ENCODE measurements around the gene SDHB. TPM values are rescaled to one million over a fixed set of nuclear protein-coding genes. Genes with fewer than 3 reads are reported as not detected.

Gene SDHB
- total and polyA plus RNA-seq, 9 donors = 51.9 to 120 (median 63.1) TPM

GRCh38 chr1:17012775-17013490 is 40.9 kb downstream of the SDHB start:
- TF ChIP-seq POLR2A (IDR thresholded peaks at IDR 0.05) (no peak), EP300 (IDR thresholded peaks at IDR 0.05) (no peak), CTCF (IDR thresholded peaks at IDR 0.05) (no peak)
- no peak overlapping the region for H3K27ac ChIP-seq
- WGBS, 3 donors = 54 to 68% (median 56%) methylated on average over 9 of the region's 9 CpGs
- H3K4me3 ChIP-seq = no peak overlapping the region
- H3K9me3 ChIP-seq = no peaks in the 10 kb centered on the region
- peaks cover 12% of the 10 kb centered on the region for H3K4me1 ChIP-seq (ENCODE audit: insufficient read depth)
- H3K36me3 ChIP-seq = no peaks in the 10 kb centered on the region
- DNase-seq = peak in 1 of 5 donors; percentile 35
- intact Hi-C loops (cut with DNase I) = no loop called here
- H3K27me3 ChIP-seq = no peaks in the 10 kb centered on the region

DNA sequence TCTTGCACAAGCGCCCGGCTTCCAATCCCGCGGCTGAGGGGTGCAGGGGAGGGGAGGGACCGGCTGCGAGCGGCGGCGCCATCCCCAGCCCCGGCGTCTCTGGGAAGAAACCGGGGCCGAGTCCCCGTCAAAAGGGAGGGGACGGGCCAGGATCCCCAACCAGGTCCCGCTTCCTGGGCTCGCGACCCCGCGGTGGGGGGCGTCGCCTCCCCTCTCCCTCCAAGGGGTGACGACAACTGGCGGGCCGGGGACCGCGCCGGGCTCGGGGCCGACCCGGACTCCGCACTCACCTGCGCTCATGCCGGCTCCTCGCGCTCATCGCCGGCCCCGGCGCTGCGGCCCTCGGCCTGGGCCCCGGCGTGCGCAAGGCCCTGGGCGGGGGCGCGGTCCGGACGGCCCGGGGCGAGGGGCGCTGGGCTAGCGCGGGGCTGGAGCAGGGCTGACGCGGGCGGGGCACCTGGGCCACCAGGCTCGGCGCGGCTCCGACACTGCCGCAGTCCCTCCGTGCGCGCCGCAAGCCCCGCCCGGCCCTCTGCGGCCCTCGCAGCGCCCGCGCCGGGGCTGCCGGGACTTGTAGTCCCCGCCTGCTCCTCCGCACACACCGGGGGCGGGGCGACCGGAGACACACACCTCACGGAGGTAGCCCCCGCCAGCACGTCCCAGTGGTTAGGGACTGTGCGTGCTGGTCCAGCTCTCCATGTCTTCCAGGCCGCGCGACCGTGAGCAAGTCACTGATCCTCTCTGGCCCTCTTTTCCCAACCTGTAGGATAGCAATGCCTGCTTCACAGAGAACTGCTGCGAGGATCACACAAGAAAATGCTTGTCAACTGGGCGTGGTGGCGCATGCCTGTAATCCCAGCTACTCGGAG is 42.2 kb downstream of the SDHB start, which contains the start of gene ATP13A2:
TSS of gene ATP13A2 (minus strand) at position 490 of the 869 bp plus-strand sequence. CDS start at position 300, 190 bp downstream.
- Histone ChIP-seq H3K9me3 (no peaks in the 10 kb centered on the region), H3K27me3 (no peaks in the 10 kb centered on the region), H3K36me3 (no peaks in the 10 kb centered on the region), H3K4me1 (ENCODE audit: insufficient read depth) (peaks cover 12% of the 10 kb centered on the region), H3K27ac (peak within 1 kb of the TSS in 1 of 2 donors; percentile 46), H3K4me3 (peak within 1 kb of the TSS; percentile 62)
- intact Hi-C loops (cut with DNase I) = no loop called here
- 1 to 2% (median 1%) methylated on average over 55 to 94 of the region's 94 CpGs for WGBS, 3 donors
- TF ChIP-seq POLR2A (IDR thresholded peaks at IDR 0.05) = no peak
- TF ChIP-seq EP300 (IDR thresholded peaks at IDR 0.05) = no peak
- no peak for TF ChIP-seq CTCF (IDR thresholded peaks at IDR 0.05)
- peak; percentile 56 to 79 (median 70) for DNase-seq

GRCh38 chr1:17011092-17011438 is 42.8 kb downstream of the SDHB start:
- no peaks in the 10 kb centered on the region for H3K36me3 ChIP-seq
- H3K4me3 ChIP-seq = peak overlapping the region; percentile 62
- H3K27ac ChIP-seq = no peak overlapping the region
- H3K27me3 ChIP-seq = no peaks in the 10 kb centered on the region
- TF ChIP-seq CTCF (IDR thresholded peaks at IDR 0.05) (no peak), EP300 (IDR thresholded peaks at IDR 0.05) (no peak), POLR2A (IDR thresholded peaks at IDR 0.05) (no peak)
- no peaks in the 10 kb centered on the region for H3K9me3 ChIP-seq
- DNase-seq = no peak
- H3K4me1 ChIP-seq (ENCODE audit: insufficient read depth) = peaks cover 12% of the 10 kb centered on the region
- 2 to 8% (median 2%) methylated on average over 6 to 15 of the region's 15 CpGs for WGBS, 3 donors
- intact Hi-C loops (cut with DNase I) = no loop called here

DNA sequence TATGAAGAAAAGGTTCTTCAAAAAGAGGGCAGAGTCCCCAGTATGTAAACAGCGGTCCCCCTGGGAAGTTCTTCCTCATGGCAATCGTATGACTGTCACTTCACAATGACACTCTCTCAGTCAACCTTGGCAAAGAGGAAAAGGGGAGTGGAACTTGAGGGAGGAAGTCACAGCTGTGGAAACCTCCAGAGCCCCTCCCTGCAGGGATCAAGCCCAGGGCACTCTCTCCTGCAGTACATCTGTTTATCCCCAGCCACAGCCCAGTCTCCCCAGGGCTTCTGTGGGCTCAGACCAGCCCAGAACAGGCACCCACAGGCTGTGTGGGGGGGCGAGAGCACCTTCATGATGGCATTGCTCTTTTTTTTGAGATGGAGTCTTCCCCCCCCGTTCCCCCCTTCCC is 44.1 kb downstream of the SDHB start:
- Histone ChIP-seq H3K9me3 (no peaks in the 10 kb centered on the region), H3K4me3 (no peak overlapping the region), H3K27ac (no peak overlapping the region), H3K27me3 (no peaks in the 10 kb centered on the region), H3K36me3 (no peaks in the 10 kb centered on the region), H3K4me1 (ENCODE audit: insufficient read depth) (peaks cover 12% of the 10 kb centered on the region)
- TF ChIP-seq CTCF (IDR thresholded peaks at IDR 0.05) (no peak), EP300 (IDR thresholded peaks at IDR 0.05) (no peak), POLR2A (IDR thresholded peaks at IDR 0.05) (no peak)
- intact Hi-C loops (cut with DNase I) = no loop called here
- 64 to 92% (median 85%) methylated on average over 4 of the region's 4 CpGs for WGBS, 3 donors
- no peak for DNase-seq

All from ovary (tissue), 9 donors.